CD14-positive monocyte (primary cell): ENCODE data around the gene BZW1. TPM values are rescaled to one million over a fixed set of nuclear protein-coding genes. Genes with fewer than 3 reads are reported as not detected.

Source experiments
- DNase-seq, 3 donors: peaks; one replicate each; pipeline ENCODE4 v3.0.0-alpha.2; 2011 to 2022
- H2AFZ ChIP-seq: 2 replicates; pipeline ENCODE4 v1.6.0; 2012; ENCODE audit warnings: mild to moderate bottlenecking, low read depth, low read length, inconsistent platforms; ENCODE audit not compliant: insufficient read depth, poor library complexity, severe bottlenecking
- H3K27ac ChIP-seq, 2 donors: 1 replicate in 1 of 2; 2 replicates in 1 of 2; pipeline ENCODE4 v1.5.1; 2012 to 2013; ENCODE audit warnings: low read length in 2 of 2, control low read depth in 1 of 2, inconsistent platforms in 1 of 2, low read depth in 1 of 2, mild to moderate bottlenecking in 1 of 2
- H3K27me3 ChIP-seq, 2 donors: one replicate each; pipeline versions ENCODE4 v1.6.0 to v1.6.1; 2011 to 2013; ENCODE audit warnings: low read length in 2 of 2; ENCODE audit not compliant: control insufficient read depth in 2 of 2, insufficient read depth in 2 of 2
- H3K36me3 ChIP-seq, 2 donors: replicated peaks in 1 of 2; 1 replicate in 1 of 2; 2 replicates in 1 of 2; pipeline versions ENCODE4 v1.5.1 to v1.6.1; 2012 to 2013; ENCODE audit warnings: low read length in 2 of 2, control low read depth in 1 of 2, inconsistent platforms in 1 of 2, mild to moderate bottlenecking in 1 of 2; ENCODE audit not compliant: insufficient read depth in 2 of 2, control insufficient read depth in 1 of 2
- H3K4me1 ChIP-seq, 2 donors: 1 replicate in 1 of 2; 2 replicates in 1 of 2; pipeline versions ENCODE4 v1.5.1 to v1.6.1; 2012 to 2013; ENCODE audit warnings: low read length in 2 of 2, control low read depth in 1 of 2, inconsistent platforms in 1 of 2, mild to moderate bottlenecking in 1 of 2, moderate library complexity in 1 of 2; ENCODE audit not compliant: insufficient read depth in 2 of 2, control insufficient read depth in 1 of 2
- H3K4me2 ChIP-seq: replicated peaks from 2 replicates; pipeline ENCODE3; 2012; ENCODE audit warnings: low read length, moderate library complexity, mild to moderate bottlenecking; ENCODE audit not compliant: poor library complexity, severe bottlenecking; ENCODE audit errors: extremely low read depth
- H3K4me3 ChIP-seq, 3 experiments: fragments of 200-600 bp in 1 of 3; sonication (generic) in 1 of 3; replicated peaks in 1 of 3; 1 replicate in 2 of 3; 2 replicates in 1 of 3; pipeline ENCODE4 v1.5.1; 2011 to 2013; ENCODE audit warnings: low read length in 3 of 3, mild to moderate bottlenecking in 3 of 3, control low read depth in 2 of 3, low read depth in 2 of 3, inconsistent platforms in 1 of 3, moderate library complexity in 1 of 3
- H3K79me2 ChIP-seq: 2 replicates; pipeline ENCODE4 v1.6.0; 2012; ENCODE audit warnings: mild to moderate bottlenecking, control low read depth, inconsistent platforms, low read length, moderate library complexity; ENCODE audit not compliant: insufficient read depth
- H3K9ac ChIP-seq: 2 replicates; pipeline ENCODE4 v1.6.0; 2017; ENCODE audit warnings: low read length, mild to moderate bottlenecking; ENCODE audit not compliant: insufficient read depth, poor library complexity, severe bottlenecking
- H3K9me3 ChIP-seq, 2 donors: replicated peaks in 1 of 2; 1 replicate in 1 of 2; 2 replicates in 1 of 2; pipeline versions ENCODE4 v1.5.1 to v1.6.1; 2012 to 2013; ENCODE audit warnings: low read length in 2 of 2, control low read depth in 1 of 2; ENCODE audit not compliant: control insufficient read depth in 1 of 2, insufficient read depth in 1 of 2
- H4K20me1 ChIP-seq: 2 replicates; pipeline ENCODE4 v1.6.0; 2012; ENCODE audit warnings: mild to moderate bottlenecking, low read length, control low read depth, moderate library complexity; ENCODE audit not compliant: insufficient read depth
- H3K27ac Mint-ChIP-seq, 7 donors: one replicate each; pipeline ENCODE4 v1.8.0; 2020; ENCODE audit warnings: mild to moderate bottlenecking in 7 of 7, mixed read lengths in 7 of 7, moderate library complexity in 6 of 7, inconsistent platforms in 2 of 7
- H3K27me3 Mint-ChIP-seq, 3 donors: one replicate each; pipeline ENCODE4 v1.8.0; 2021 to 2022; ENCODE audit warnings: low read depth in 3 of 3, mild to moderate bottlenecking in 3 of 3, mixed read lengths in 3 of 3, moderate library complexity in 3 of 3, inconsistent platforms in 1 of 3
- H3K36me3 Mint-ChIP-seq, 2 donors: one replicate each; pipeline ENCODE4 v1.8.0; 2020; ENCODE audit warnings: mixed read lengths in 2 of 2, inconsistent platforms in 1 of 2, mild to moderate bottlenecking in 1 of 2
- H3K4me1 Mint-ChIP-seq: one replicate; pipeline ENCODE4 v1.8.0; 2020; ENCODE audit warnings: mild to moderate bottlenecking, mixed read lengths
- H3K4me3 Mint-ChIP-seq, 2 donors: one replicate each; pipeline ENCODE4 v1.8.0; 2020; ENCODE audit warnings: mild to moderate bottlenecking in 2 of 2, mixed read lengths in 2 of 2, moderate library complexity in 1 of 2
- H3K9me3 Mint-ChIP-seq, 7 donors: one replicate each; pipeline ENCODE4 v1.8.0; 2020 to 2022; ENCODE audit warnings: mixed read lengths in 7 of 7, mild to moderate bottlenecking in 6 of 7, moderate library complexity in 6 of 7, inconsistent platforms in 2 of 7
- WGBS: methylation state at CpG from one replicate; pipeline ENCODE4 v1.1.5; 2013; ENCODE audit warnings: missing lambda C conversion rate; ENCODE audit not compliant: insufficient coverage; 5-methylcytosine and 5-hydroxymethylcytosine counted together
- intact Hi-C, 2 donors: fragments of 100-400 bp; cut with micrococcal nuclease; formaldehyde crosslinking; loops; one replicate each; pipeline versions ENCODE4 v1.15.0 to v1.15.1; 2023
- polyA plus RNA-seq, 3 donors: library from polyadenylated mRNA; depleted of rRNA in 1 of 3; unstranded in 2 of 3; stranded (reverse) in 1 of 3; fragments of 300-500 nt in 2 of 3; fragments of >200 nt in 1 of 3; fragmentation: Illumina TruSeq in 2 of 3; gene quantifications; 1 replicate in 2 of 3; 2 replicates in 1 of 3; pipeline ENCODE4 v1.2.3, GENCODE V29; 2012 to 2021
- TF ChIP-seq, protein P1 (sequence below): fragments of 200-600 bp; IDR thresholded peaks from one replicate; pipeline ENCODE4 v1.8.0; 2022; ENCODE audit warnings: antibody characterized with exemption, mild to moderate bottlenecking

Gene BZW1
- polyA plus RNA-seq, 3 donors = 58.0 to 221 (median 202) TPM

DNA sequence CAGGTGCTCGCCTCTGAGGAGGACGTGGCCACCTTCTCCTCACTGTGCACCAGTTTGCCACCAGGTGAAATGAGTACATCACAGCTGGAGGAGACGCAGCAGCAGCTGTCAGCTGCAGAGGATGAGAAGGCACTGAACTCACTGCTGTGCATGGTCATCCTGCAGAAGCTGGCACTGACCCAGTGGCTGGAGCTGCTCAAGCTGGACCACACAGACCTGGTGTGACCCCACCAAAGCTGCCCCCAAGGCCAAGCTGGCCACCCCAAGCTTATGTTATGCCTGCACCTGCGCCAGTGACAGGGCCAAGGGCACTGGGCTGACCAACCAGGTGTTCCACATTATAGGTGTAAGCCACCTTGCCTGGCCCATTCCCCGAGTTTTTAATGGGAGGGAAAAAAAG is 33.5 kb downstream of the BZW1 start:
- no peak for DNase-seq
- TF ChIP-seq, protein P1, sequence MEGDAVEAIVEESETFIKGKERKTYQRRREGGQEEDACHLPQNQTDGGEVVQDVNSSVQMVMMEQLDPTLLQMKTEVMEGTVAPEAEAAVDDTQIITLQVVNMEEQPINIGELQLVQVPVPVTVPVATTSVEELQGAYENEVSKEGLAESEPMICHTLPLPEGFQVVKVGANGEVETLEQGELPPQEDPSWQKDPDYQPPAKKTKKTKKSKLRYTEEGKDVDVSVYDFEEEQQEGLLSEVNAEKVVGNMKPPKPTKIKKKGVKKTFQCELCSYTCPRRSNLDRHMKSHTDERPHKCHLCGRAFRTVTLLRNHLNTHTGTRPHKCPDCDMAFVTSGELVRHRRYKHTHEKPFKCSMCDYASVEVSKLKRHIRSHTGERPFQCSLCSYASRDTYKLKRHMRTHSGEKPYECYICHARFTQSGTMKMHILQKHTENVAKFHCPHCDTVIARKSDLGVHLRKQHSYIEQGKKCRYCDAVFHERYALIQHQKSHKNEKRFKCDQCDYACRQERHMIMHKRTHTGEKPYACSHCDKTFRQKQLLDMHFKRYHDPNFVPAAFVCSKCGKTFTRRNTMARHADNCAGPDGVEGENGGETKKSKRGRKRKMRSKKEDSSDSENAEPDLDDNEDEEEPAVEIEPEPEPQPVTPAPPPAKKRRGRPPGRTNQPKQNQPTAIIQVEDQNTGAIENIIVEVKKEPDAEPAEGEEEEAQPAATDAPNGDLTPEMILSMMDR = no peak
- Histone ChIP-seq H3K4me1 (no peaks in the 10 kb centered on the region), H3K4me3 (no peak overlapping the region), H3K27me3 (no peaks in the 10 kb centered on the region), H3K4me2 (no peak overlapping the region), H3K79me2 (no peaks in the 10 kb centered on the region), H3K36me3 (no peaks in the 10 kb centered on the region), H2AFZ (no peak overlapping the region), H3K27ac (no peak overlapping the region), H4K20me1 (no peaks in the 10 kb centered on the region), H3K9me3 (no peaks in the 10 kb centered on the region), H3K9ac (no peak overlapping the region)
- H3K4me1 Mint-ChIP-seq = peaks cover 2% of the 10 kb centered on the region
- peaks cover 0 to 3% (median 0%) of the 10 kb centered on the region in 7 donors for H3K9me3 Mint-ChIP-seq
- H3K27ac Mint-ChIP-seq = no peak overlapping the region
- 99% methylated on average over 5 of the region's 5 CpGs for WGBS
- no peaks in the 10 kb centered on the region for H3K36me3 Mint-ChIP-seq
- intact Hi-C loops = no loop called here
- no peak overlapping the region for H3K4me3 Mint-ChIP-seq
- peaks cover 2 to 8% (median 6%) of the 10 kb centered on the region in 3 donors for H3K27me3 Mint-ChIP-seq

DNA sequence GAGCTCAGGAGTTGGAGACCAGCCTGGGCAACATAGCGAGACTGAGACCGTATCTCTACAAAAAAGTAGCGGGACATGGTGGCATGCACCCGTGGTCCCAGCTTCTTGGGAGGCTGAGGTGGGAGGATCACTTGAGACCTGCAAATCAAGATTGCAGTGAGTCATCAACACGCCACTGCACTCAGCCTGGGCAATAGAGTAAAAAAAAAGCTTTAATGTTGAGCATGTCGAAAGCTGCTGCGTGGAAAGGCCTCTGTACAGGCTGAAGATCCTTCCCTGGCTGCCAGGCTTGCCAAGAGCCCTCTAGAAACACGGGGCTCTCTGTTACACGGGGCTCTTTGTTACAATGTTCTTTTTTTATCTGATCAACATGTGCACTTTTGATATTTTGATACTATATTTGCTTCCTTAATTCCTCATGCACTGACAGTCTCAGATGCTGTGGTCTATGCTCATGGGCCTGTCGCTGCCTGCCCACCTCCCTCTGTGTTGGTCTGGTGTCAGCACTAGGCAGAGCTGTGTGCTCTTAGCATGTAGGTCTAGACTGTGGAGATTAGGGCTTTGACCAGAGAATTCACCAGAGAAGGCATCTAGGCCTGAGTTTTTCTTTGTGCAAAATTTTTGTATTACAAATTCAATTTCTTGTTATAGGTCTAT is 34.1 kb downstream of the BZW1 start:
- Histone ChIP-seq H3K4me2 (no peak overlapping the region), H4K20me1 (peaks cover 4% of the 10 kb centered on the region), H3K27ac (no peak overlapping the region), H3K9ac (no peak overlapping the region), H3K27me3 (no peaks in the 10 kb centered on the region), H3K4me3 (no peak overlapping the region), H2AFZ (no peak overlapping the region), H3K36me3 (peaks cover under 1 to 2% of the 10 kb centered on the region in 2 donors), H3K79me2 (no peaks in the 10 kb centered on the region), H3K4me1 (no peaks in the 10 kb centered on the region), H3K9me3 (no peaks in the 10 kb centered on the region)
- DNase-seq = no peak
- 94% methylated on average over 5 of the region's 10 CpGs for WGBS
- Mint-ChIP-seq H3K4me3 (no peak overlapping the region), H3K4me1 (peaks cover 2% of the 10 kb centered on the region), H3K27ac (peak overlapping the region in 1 of 7 donors; percentile 35), H3K36me3 (peaks cover 0 to 2% of the 10 kb centered on the region in 2 donors), H3K27me3 (peaks cover 1 to 8% (median 6%) of the 10 kb centered on the region in 3 donors), H3K9me3 (peaks cover 0 to 3% (median 0%) of the 10 kb centered on the region in 7 donors)
- intact Hi-C loops = no loop called here
- TF ChIP-seq, protein P1 = no peak
